ENCODE results near the gene PCDH18.

PCDH18 gene

DNA sequence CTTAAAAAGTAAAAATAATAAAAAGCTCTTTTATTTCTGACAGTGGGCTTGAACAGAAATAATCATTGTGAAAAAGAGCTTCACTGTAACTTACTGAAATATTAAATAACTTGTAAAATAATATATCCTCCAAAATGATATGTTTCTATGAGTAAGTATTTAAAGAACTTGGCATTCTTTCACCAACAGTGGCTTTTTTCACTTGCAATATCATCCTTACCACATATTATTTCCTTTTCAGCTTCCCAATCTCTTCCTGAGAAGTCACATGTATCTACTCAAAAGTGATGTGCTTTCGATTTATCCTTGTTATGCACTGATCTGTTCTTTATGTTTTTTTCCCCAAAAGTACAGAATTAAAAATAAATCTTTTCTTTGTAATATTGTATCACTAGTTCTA is 2.2 kb upstream of the PCDH18 start:
- Histone ChIP-seq H3K4me1 (ENCODE audit: insufficient read depth, low read length) (no peaks in the 10 kb centered on the region), H3K4me3 (ENCODE audit: low read depth in 1 of 2, low read length in 2 of 2) (no peak overlapping the region), H3K79me2 (ENCODE audit: insufficient read depth, low read length) (no peaks in the 10 kb centered on the region), H4K20me1 (ENCODE audit: insufficient read depth, low read length) (no peaks in the 10 kb centered on the region), H3K9me3 (ENCODE audit: insufficient read depth, low read length, severe bottlenecking) (no peaks in the 10 kb centered on the region), H3K27me3 (ENCODE audit: insufficient read depth, low read length, poor library complexity) (no peaks in the 10 kb centered on the region), H3K36me3 (ENCODE audit: insufficient read depth, low read length) (no peaks in the 10 kb centered on the region), H3K27ac (ENCODE audit: low read length) (no peak overlapping the region), H3K4me2 (ENCODE audit: insufficient read depth, low read length) (no peak overlapping the region), H2AFZ (ENCODE audit: low read depth, low read length) (no peak overlapping the region), H3K9ac (ENCODE audit: low read depth, low read length) (no peak overlapping the region)
- DNase-seq (no peak), ATAC-seq (ENCODE audit: insufficient read depth, low read depth) (no peak)
- no peak for TF ChIP-seq EZH2 (IDR thresholded peaks at IDR 0.05; ENCODE audit: borderline replicate concordance, low read depth, low read length, severe bottlenecking)
- TF ChIP-seq, protein P1, sequence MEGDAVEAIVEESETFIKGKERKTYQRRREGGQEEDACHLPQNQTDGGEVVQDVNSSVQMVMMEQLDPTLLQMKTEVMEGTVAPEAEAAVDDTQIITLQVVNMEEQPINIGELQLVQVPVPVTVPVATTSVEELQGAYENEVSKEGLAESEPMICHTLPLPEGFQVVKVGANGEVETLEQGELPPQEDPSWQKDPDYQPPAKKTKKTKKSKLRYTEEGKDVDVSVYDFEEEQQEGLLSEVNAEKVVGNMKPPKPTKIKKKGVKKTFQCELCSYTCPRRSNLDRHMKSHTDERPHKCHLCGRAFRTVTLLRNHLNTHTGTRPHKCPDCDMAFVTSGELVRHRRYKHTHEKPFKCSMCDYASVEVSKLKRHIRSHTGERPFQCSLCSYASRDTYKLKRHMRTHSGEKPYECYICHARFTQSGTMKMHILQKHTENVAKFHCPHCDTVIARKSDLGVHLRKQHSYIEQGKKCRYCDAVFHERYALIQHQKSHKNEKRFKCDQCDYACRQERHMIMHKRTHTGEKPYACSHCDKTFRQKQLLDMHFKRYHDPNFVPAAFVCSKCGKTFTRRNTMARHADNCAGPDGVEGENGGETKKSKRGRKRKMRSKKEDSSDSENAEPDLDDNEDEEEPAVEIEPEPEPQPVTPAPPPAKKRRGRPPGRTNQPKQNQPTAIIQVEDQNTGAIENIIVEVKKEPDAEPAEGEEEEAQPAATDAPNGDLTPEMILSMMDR (IDR thresholded peaks at IDR 0.05; ENCODE audit: borderline replicate concordance, extremely low read depth, low read length, poor library complexity, severe bottlenecking): no peak

DNA sequence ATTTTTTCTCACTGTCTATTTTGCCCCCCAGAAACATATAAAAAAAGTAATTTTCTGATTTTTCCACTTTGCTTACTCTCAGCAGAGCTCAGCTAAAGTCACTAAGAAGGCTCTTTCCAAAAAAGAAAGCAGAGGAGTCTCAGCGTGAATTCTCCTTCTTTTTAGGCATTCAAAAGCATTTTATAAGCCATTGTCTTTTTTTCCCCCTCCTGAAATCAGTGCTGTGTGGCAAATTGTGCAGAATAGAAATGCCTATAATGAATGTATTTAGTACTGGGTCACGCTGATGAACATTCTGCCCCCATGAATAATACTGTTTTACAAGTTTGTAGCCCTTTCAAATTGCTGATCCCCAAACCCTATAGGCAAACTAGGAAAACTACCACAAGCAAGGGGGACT is 1.6 kb upstream of the PCDH18 start:
- no peaks in the 10 kb centered on the region for H4K20me1 ChIP-seq (ENCODE audit: insufficient read depth, low read length)
- no peaks in the 10 kb centered on the region for H3K36me3 ChIP-seq (ENCODE audit: insufficient read depth, low read length)
- DNase-seq: no peak
- H3K4me1 ChIP-seq (ENCODE audit: insufficient read depth, low read length): no peaks in the 10 kb centered on the region
- H3K4me2 ChIP-seq (ENCODE audit: insufficient read depth, low read length): no peak overlapping the region
- H3K9me3 ChIP-seq (ENCODE audit: insufficient read depth, low read length, severe bottlenecking): no peaks in the 10 kb centered on the region
- H3K27me3 ChIP-seq (ENCODE audit: insufficient read depth, low read length, poor library complexity): no peaks in the 10 kb centered on the region
- no peak overlapping the region for H3K27ac ChIP-seq (ENCODE audit: low read length)
- H3K79me2 ChIP-seq (ENCODE audit: insufficient read depth, low read length): no peaks in the 10 kb centered on the region
- H3K9ac ChIP-seq (ENCODE audit: low read depth, low read length): no peak overlapping the region
- H2AFZ ChIP-seq (ENCODE audit: low read depth, low read length): no peak overlapping the region
- TF ChIP-seq, protein P1 (IDR thresholded peaks at IDR 0.05; ENCODE audit: borderline replicate concordance, extremely low read depth, low read length, poor library complexity, severe bottlenecking): no peak
- TF ChIP-seq EZH2 (IDR thresholded peaks at IDR 0.05; ENCODE audit: borderline replicate concordance, low read depth, low read length, severe bottlenecking): no peak
- H3K4me3 ChIP-seq (ENCODE audit: low read depth in 1 of 2, low read length in 2 of 2): no peak overlapping the region
- no peak for ATAC-seq (ENCODE audit: insufficient read depth, low read depth)

DNA sequence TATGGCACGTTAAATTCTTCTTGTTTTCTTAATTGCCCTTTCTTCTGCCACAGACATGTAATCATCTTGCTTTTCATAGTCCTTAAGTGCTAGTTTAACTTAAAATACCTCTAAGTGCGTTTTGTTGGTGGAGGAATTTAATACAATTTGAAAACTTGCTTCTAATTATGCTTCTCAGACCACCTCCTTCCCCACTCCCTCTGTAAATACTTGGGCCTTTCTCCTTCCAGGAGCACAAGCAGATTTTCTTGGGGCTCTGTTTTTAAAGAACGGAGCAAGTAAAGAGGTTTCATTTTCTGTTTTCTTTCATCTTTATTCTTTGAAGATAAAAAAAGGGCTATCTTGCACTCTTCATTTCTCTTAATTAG is 559 bp upstream of the PCDH18 start:
- Histone ChIP-seq H3K36me3 (ENCODE audit: insufficient read depth, low read length) (no peaks in the 10 kb centered on the region), H3K9ac (ENCODE audit: low read depth, low read length) (no peak overlapping the region), H3K27ac (ENCODE audit: low read length) (no peak overlapping the region), H4K20me1 (ENCODE audit: insufficient read depth, low read length) (no peaks in the 10 kb centered on the region), H2AFZ (ENCODE audit: low read depth, low read length) (no peak overlapping the region), H3K79me2 (ENCODE audit: insufficient read depth, low read length) (no peaks in the 10 kb centered on the region), H3K4me2 (ENCODE audit: insufficient read depth, low read length) (no peak overlapping the region), H3K9me3 (ENCODE audit: insufficient read depth, low read length, severe bottlenecking) (no peaks in the 10 kb centered on the region), H3K4me3 (ENCODE audit: low read depth in 1 of 2, low read length in 2 of 2) (no peak overlapping the region), H3K27me3 (ENCODE audit: insufficient read depth, low read length, poor library complexity) (no peaks in the 10 kb centered on the region), H3K4me1 (ENCODE audit: insufficient read depth, low read length) (no peaks in the 10 kb centered on the region)
- DNase-seq: no peak
- TF ChIP-seq EZH2 (IDR thresholded peaks at IDR 0.05; ENCODE audit: borderline replicate concordance, low read depth, low read length, severe bottlenecking): no peak
- TF ChIP-seq, protein P1 (IDR thresholded peaks at IDR 0.05; ENCODE audit: borderline replicate concordance, extremely low read depth, low read length, poor library complexity, severe bottlenecking): no peak
- ATAC-seq (ENCODE audit: insufficient read depth, low read depth): no peak

Measured in DND-41 (cell line).